ENCODE measurements around the gene MINDY4.

- TF ChIP-seq, protein P1, sequence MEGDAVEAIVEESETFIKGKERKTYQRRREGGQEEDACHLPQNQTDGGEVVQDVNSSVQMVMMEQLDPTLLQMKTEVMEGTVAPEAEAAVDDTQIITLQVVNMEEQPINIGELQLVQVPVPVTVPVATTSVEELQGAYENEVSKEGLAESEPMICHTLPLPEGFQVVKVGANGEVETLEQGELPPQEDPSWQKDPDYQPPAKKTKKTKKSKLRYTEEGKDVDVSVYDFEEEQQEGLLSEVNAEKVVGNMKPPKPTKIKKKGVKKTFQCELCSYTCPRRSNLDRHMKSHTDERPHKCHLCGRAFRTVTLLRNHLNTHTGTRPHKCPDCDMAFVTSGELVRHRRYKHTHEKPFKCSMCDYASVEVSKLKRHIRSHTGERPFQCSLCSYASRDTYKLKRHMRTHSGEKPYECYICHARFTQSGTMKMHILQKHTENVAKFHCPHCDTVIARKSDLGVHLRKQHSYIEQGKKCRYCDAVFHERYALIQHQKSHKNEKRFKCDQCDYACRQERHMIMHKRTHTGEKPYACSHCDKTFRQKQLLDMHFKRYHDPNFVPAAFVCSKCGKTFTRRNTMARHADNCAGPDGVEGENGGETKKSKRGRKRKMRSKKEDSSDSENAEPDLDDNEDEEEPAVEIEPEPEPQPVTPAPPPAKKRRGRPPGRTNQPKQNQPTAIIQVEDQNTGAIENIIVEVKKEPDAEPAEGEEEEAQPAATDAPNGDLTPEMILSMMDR (conservative IDR thresholded peaks at IDR 0.05 in 1 of 2, IDR thresholded peaks at IDR 0.05 in 1 of 2; ENCODE audit: low read depth in 1 of 2, low read length in 2 of 2) = no peak
- no peak for TF ChIP-seq EZH2 (IDR thresholded peaks at IDR 0.05; ENCODE audit: low read length, missing control alignments)
These were observed 7.2 kb downstream of the MINDY4 start for GRCh38 chr7:30778255-30779025.
